GM21526 (cell line): Measurements from ENCODE around the gene CNOT1.

ENCODE experiments used
- ATAC-seq: cut with Tn5 transposase; IDR thresholded peaks from one replicate; pipeline ENCODE4 v1.9.1; 2021; ENCODE audit warnings: moderate library complexity; ENCODE audit not compliant: unreplicated experiment, low FRiP score

CNOT1 gene

DNA sequence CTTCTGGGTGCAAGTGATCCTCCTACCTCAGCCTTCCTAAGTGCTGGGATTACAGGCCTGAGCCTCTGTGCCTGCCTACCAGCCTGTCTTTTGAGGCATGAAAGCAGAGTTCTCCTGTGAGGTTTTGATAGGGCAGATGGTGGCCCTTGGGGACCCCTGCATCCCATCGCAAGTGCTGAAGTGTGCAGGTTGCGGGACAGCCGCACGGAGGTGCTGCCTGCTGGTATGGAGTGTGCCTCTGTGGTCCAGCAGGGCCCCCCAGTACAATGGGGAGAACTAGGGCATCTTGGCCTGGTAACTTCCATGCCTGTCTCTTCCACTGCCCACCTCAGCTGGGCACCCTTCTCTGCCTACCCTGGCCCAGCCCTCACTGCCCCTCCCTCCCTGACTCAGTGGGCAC is 139.6 kb downstream of the CNOT1 start:
- ATAC-seq, result no peak

DNA sequence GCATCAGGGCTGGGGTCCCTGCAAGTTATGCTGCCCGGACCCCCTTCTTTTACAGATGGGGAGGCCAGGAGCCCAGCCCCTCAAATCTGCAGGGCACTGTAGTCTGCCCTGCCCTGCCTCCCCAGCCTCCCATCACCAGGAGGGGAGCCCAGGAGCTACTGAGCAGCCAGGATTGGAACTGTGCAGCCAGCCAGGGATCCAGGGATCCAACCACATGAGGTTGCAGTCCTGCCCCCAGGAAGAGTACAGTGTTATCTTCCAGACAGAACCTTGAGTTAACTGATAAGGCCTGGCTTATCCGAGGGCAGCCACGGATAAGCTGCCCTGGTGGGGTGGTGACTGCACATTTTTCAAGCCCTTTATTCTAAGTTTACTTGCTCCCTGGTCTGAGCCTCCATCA is 141.1 kb downstream of the CNOT1 start:
- ATAC-seq, result no peak

DNA sequence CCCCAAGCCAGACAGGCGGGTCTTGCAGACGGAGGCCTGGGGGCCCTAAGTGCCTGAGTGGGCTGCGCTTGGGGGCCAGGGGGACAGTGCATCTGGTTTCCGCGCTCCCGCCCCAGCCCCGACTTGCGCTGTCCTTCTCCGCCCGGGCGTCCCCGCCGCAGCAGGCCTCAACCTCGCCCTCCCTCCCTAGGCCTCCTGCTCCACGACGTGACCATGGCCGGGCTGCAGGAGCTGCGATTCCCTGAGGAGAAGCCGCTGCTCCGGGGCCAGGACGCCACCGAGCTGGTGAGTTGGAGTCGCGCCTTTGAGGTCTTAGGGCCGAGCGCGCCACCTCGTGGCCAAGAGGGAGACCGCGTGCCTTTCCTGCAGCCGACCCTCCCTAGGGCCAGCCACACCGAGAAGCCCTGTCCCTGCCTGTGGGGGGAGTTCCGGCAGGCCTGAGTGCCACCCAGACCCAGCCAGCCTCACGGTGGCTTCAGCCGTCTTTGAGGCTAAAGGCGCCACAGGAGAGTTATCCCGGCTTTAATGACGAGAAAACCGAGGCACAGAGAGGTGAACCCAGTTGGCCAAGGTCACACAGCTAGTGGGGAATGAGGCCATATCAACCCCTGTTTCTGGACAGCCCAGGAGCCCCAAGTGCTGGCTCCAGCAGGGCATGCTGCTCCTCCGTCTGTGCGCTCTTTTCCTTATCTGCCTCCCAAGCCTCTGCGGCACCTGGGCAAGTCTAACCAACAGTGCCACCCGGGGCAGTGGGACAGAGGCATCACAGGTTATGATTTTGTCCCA is 141.9 kb downstream of the CNOT1 start:
- ATAC-seq, result peak; percentile 56

DNA sequence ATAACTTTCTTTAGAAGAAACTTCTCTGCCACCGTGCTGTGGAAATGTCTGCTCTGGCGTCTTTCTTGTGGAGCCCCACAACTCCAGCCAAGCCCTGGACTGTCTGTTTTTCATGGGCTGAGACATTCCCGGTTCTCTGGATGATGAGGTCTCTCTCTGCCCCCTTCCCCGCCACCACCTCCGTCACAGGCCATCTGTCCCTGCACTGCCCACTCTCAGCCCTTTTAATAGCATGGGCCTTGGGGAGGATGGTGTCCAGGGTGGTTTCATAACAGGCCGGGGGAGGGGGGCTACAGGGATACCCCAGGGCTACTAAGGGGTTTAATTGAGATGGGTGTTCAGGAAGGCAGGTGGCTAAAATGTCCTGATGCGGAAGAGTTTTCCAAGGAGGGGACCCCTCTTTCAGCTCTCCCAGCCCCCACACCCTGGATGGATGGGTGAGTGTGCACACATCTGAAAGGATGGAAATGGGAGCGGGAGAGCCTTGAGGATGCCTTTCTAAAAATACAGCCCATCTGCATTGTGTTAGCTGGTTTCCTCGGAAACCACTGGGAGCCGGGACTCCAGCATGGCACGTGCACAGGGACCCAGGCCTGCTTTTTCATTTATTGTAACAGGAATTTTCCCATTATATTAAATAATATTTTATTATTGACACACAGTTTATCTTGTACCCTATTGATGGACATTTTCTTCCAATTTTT is 144.3 kb downstream of the CNOT1 start:
- no peak for ATAC-seq

DNA sequence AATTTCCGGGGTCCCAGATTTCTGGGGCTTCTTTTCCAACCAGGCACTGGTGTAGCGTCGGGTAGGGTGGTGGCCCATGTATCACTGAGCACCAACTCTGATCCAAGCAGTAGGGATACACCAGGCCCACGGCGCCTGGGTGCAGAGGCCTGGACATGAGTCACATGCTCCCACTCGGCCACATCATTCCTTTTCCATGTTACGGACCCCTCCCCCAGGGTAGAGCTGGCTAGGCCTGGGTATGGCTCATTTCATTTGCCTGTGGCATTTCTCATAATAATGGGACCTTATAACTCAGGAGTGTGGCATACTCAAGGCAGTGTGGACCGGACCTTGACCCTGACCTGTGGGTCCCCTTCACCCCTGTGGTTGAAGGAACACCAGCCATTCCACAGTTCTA is 147.7 kb downstream of the CNOT1 start:
- no peak for ATAC-seq

DNA sequence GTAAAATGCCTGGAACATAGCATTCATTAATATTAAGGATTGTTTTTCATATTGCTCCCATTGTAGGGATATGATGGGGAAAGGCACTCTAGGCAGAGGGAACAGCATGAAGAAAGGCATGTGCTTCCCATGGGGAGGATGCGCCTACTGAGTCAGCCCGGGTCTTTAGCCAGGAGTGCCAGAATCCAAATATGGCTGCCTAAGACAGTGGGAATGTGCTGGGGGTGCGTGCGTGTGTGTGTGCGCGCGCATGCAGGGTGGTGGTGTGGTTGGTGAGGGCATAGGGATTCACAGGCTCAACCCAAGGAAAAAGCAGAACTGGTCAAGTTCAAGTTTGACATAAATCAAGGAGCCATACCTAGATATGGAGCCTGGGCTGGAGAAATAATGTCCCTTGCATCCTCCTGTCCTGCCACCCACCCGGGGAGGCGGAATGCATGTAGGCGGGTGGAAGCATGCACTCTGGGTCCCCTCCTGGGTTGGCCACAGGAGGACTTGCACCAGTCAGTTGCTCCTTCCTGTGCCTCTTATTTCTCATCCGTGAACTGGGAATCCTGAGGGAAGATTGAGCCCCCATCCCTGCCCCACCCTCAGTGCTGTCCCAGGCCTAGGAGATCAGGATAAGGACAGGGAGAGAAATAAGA is 148.3 kb downstream of the CNOT1 start:
- no peak for ATAC-seq

DNA sequence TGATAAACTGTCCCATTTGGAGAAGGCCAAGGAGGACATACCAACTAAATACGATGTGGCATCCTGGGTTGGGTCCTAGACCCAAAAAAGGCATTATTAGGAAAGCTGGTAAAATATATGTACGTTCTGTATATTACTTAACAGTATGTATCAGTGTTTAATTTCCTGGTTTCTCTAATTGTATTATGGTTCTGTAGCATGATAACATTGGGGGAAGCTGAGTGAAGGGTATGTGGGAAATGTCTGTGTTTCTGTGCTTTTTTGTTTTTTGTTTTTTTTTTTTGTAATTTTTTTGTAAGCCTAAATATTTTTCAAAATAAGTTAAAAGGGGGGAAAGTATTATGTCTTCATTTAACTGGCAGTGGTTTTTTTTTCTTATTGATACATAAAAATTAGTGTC is 151.2 kb downstream of the CNOT1 start:
- no peak for ATAC-seq

DNA sequence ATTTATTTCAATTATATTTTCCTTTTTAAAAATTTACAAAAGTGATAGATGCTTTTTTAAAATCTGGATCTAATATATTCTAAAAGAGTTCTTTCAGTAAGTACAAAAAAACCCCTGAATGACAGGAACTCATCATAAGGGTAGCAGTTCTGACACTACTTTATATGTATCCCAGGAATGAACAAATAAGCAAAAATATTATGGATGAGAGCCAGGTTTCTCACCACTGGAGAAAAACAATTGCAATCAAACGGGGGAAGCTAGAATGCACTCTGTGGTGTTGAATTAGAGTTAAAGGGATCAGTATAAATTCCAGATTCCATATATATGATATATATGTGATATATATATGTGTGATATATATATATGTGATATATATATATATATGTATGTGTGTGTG is 152.8 kb downstream of the CNOT1 start:
- no peak for ATAC-seq

DNA sequence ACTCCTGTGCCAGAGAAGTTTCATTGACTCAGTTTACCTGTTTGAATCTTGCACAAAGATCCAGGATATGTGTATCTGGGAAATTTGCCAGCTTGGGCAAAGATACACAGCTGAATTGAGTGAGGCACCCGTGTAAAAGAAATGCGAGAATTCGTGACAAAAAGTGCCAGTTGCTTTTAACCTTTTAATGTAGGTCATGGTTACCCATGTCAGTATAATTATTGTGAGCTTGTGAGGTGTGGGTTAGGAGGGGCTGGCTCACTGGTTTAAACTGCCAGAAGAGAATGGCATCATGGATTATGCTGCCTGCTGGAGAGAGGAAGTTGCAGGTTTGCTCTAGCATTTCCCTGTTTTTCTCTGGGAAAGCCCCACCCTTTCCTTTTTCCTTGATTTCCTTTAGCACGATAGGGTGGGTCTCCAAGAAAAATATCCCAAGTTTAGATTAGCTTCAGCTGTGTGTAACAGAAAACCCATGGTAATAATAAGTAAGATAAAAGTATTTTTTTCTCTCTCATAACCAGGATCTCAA is 154.5 kb downstream of the CNOT1 start:
- no peak for ATAC-seq

DNA sequence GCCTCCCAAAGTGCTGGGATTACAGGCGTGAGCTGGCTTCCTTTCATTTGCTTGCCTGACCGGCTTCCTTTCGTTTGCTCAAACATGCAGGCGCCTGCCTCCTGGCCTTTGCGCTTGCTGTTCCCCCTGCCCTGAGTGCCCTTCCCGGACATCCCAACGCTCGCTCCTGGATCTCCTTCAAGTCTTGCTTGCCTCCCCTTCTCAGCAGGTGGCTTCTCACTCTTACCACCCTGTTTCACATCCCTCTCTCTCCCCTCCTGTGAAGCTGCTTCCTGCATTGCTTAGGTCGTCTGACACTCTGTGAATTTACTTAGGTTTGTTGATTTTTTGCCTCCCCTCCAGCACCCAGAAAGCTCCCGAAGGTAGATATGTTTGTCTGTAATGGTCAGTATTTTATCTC is 155.3 kb downstream of the CNOT1 start:
- ATAC-seq, result no peak

DNA sequence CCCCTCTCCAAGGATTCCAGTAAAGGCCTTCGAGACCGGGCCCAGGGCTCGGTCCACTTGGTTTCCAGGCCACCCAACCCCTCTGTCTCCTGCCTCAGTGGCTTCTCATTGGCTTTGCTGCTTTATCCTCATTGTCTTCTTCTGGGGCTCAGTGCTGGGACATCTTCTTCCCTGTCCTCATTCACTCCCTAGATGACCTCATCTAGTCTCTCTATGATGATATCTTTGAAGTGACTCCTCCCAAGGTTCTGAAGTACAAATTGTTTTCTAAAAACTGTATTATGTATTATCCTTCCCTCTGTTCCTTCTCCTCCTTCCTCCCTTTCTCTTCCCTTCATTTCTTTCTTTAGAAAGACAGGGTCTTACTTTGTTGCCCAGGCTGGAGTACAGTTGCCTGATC is 156.8 kb downstream of the CNOT1 start:
- no peak for ATAC-seq

DNA sequence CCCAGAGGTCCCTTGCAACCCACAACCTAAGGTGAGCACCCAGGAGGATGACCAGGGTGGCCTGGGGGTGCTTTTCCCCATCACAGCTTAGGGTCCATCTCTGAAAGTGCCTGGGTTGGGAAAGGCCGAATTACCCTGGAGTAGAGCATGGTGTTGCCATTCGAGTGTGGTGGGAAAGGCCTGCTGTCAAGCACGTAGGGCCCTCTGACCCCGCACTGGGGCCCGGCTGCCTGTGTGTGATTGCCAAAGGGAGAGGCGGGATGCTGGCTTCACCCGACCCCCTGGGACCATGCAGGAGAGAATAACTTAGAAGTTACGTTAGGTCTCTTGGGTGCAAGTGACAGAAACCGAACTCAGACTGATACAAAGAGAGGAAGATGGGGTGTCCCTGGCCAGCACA is 157.4 kb downstream of the CNOT1 start:
- no peak for ATAC-seq

DNA sequence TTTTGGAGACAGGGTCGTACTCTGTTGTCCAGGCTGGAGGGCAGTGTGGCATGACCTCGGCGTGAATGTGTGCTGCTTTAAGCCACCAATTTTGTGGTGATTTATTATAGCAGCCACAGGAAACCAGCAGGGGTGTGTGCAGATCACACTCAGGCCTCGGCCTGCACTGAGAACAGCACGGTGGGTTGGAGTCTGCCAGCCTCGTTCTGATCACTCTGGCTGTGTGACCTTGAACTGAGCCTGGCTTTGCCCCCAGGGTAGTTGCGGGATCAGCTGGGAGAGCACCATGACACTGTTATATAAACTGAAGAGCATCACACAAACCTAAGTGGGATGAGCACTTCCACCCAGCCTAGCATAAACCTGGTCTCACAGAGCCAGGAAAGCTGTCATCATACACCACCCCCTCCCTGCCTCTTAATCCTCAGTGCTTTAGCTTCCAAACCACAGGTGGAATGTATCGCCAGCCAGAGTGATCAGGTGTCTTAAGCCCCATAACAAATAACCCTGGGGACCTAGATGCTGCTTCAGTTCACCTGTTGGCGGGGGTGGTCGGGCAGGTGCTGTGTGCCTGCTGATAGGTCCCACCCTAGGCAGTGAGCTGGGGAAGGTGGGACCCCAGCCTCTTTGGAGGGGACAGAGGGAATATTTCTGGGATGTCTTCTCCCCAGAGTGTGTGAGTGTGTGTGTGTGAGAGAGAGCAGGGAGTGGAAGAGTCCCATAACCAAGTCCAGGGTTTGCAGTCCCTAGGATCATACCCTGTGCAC is 158.2 kb downstream of the CNOT1 start:
- ATAC-seq, result no peak
